GM21381 (cell line): ENCODE results near the gene MIER2.

Experiments
- ATAC-seq: cut with Tn5 transposase; IDR thresholded peaks from one replicate; pipeline ENCODE4 v1.9.1; 2021; ENCODE audit warnings: mild to moderate bottlenecking, moderate library complexity; ENCODE audit not compliant: unreplicated experiment

MIER2 gene

DNA sequence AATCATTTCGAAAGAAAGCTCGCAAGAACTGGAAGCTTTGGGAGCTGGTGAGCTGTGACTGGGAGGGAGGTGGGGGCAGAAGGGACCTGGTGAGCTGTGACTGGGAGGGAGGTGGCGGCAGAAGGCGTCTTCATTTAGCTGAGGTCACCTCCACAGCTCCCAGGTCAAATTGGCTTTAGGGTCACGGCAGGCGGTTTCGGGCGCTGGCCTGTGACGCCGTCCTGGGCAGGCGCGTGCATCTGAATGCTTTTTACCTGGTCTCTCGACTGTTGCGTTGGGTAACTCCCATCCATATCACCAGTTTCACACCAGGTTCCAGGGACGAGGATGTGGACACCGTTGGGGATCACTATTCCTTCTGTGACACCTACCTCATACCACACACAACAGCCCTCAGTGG lies 35.2 kb upstream of the MIER2 start:
- ATAC-seq = no peak

DNA sequence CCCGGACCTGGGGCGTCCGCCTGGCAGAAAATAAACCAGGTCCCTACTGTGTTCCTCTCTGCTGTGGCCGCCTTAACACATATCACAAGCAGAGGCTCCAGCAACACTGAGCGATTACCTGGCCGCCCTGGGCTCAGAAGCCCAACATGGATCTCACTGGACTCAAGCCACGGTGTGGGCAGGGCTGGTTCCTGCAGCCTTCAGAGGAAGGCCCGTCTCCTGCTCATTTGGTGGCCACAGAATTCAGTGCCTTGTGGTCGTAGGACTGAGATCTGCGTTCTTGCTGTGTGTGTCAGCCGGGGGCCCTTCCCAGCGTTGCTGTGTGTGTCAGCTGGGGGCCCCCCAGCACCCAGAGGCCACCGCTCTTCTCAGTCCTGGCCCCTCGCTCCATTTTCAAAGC lies 34.1 kb upstream of the MIER2 start:
- ATAC-seq = no peak

DNA sequence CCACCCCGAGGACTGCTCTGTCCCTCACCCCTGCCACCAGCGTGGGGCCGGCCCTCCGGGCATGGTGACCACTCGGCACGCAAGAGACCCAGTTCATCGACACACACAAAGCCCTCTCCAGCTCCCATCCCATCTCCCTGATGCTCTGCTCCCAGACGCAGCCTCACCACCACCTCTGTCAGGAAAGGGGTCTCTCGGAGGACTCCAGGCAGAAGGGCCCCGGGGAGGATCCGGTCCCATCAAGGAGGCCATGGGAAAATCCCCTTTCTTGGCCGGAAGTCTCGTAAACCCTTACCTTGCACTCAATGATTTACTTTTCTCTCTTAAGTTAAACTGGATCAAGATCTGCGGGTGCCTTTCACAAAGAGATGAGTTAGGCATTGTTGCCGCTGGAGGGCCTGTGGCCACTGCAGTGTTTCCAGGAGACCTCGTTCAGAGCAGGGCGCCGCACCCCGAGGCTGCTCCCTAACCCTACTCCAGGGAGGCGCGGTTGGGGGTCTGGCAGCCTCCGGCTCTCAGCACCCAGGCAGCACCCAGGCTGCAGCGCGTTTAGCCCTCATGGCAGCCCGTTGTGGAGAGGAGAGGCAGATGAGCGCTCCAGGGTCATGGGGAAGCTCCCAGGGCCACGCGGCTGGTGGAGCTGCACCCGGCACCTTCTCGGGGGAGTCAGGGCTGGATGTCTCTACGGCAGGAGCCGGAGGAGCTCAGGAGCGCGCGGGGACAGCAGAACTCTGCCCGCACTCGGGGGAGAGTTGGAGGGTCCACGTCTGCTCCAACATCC lies 33.4 kb upstream of the MIER2 start:
- ATAC-seq = no peak

DNA sequence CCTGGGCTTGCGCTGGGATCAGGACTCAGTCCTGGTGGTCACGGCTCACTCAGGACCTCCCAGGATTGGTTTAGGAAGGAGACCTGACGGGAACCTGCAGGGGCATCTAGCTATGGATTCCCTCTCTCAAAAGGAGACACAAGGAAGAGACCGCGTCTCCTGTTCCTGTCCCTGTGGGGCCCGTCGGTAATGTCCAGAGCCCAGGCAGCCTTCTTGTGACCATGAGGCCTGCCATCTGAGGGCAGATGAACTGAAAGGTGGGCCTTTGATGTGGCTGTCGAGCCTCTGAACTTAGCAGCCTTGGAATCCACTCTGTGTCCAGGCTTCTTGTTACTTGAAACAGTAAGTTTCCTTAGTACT lies 31.5 kb upstream of the MIER2 start:
- ATAC-seq = no peak

DNA sequence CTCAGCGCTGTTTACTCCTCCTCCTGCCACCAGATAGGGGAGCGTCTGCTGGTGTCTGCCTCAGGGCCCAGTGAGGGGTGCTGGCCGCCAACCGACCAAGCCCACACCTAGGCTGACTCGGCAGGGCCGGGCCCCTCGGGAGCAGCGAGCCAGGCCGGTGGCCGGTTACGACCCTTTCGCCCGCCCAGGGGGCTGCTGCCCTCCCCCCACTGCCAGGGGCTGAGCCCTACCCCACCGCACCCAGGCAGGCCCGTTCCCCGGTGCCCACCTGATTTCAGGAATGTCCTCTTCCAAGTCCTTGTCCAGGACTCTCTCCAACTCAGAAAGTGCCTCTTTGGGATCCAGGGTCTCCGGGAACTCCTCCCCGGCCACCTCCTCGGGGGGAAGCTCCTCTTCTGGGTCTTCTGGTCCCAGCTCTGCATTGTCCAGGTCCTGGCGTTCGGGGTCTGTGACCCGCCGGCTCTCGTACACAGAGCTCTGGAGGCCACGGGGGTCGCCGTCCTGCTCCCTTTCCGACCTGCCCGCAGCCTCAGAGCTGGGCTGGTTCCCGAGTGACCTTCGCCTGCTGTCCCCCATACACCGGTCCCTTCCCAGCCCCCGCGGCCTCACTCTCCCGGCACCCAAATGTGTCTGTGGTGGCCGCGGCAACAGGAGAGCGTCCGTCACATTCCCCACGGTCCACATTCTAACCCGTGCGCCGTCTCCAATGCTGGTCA lies 31.0 kb upstream of the MIER2 start:
- ATAC-seq = no peak

DNA sequence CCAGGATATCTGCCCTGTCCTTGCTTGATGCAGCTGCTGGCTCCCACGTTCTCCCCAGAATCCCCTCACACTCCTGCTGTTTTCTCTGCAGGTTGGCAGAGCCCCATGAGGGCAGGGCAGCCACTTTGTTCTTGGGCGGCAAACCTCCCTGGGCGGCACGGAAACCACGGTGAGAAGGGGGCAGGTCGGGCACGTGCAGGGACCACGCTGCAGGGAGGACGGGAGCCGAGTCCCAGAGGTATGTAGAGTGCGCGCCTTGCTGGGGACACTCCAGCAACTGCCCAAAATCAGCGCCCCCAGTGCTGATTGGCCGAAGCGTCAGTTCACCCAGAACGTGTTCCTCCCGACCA lies 30.3 kb upstream of the MIER2 start:
- ATAC-seq = no peak

DNA sequence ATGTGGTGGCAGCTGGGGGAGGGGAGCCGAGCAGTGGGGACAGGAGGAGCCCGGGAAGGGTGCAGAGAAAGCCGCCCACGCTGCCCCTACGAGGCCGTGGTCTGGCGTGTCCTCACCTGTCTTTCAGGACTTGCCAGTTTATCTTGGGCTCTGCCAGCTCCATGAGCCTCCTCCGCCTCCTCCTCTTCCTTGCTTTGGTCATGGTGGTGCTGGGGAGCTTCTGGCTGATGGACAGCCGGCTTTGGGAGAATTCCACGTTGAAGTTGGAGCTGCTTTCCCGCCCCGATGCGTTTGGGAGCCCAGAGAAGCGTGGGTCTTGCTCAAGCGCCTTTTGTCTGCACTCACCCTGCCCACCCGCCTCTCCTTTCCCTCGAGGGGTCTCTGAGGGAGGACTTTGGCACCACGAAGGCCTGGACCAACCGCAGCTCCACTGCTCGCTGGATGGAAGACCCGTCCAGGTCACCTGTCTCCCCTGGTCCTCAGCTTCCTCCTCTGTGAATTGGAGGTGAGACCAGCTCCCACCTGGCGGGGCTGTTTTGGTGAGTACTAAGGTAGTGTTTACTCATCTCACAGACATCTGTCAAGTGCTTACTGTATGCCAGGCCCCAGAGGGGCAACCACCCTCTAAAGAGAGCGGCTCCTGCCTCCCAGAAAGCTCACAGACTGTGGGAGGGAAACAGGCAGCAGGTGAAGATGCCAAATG lies 29.7 kb upstream of the MIER2 start:
- no peak for ATAC-seq

DNA sequence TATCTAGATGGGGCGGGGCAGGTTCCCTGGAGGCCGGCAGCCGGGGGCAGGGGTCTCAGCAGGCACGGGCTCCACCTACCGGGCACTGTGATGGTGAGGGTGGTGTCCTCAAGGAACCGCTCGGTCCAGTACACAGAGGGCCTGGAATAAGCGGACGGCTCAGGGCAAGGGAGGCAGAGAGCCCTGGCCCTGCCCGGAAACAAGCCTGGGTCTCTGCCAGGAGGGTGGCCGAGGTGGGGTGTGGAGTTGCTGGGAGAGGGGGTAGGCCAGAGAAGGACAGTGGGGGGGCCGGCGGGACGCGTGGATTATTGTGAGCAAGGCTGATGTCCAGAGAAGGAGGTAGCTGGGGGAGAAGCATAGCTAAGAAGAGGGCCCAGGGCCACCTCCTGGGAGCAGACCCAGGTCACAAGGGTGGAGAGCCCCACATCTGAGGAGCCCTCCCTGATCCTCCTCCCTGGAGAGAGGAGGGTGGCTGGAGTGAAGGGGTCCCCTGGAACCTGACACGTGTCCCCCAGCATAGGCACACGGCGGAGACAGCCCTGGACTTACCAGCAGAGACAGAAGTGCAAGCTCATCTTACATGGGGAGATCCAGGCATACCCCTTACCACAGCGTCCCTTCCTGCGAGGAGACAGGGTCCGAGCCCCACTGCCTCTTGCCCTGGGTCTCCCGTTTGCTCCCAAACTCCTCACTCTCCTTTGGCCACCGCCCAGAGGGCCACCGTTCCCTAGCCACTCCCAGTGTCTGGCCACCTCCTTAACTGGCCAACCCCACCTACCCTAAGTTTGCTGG lies 29.0 kb upstream of the MIER2 start:
- no peak for ATAC-seq

DNA sequence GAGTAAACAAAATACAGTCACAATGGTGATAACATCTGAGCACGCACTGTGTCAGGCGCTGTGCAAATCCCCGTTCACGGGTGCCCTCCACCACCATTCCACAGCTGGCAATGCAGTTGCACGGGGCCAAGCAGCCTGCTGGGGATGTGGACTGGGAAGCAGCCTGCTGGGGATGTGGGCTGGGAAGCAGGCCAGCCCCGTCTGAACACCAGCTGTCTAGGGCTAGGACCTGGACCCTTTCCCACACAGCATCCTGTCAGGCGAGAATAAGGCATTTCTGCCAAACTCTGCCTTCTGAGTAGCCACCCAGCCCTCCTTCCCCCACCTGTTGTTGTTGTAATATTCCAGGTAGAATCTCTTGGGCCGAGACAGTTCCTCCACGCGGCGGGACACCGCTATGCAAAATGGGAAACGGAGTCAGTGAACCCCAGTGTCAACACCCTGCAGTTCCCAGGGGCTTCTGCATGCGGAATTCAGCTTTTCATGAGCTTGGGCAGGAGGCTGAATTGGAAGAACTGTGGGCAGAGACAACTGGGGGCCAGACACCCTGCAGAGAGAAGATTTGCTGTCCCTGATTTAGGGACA lies 27.8 kb upstream of the MIER2 start:
- ATAC-seq = no peak

DNA sequence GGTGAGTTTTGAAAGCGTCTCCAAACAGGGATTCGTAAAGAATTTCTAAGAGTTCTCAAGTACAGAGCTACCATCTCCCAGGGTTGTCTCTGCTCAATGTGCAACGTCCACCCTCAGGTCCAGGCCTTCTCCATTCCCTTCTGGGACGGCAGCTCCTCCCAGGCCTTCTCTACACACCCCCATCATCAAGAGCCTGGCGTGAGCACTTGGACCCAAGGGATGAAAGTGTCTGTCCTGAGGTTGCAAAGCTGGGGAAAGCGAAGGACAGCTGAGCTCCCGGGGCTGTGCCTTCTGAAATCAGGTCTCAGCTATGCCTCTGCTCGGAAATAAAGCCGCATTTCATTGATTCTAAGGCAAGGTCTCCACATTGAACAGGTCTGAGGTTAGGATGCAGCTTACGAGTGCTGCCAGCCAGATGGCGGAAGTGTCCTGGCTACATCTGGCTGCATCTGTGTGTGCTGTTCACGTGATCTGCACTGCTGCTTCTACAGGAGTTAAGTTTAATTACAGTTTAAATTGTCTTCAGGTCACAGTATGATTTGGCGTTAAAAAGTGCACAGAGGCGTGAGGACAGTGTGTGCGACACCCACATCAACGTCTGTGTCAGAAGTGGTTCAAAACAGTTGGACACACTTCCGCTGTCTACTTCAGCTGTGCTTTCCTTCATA lies 27.0 kb upstream of the MIER2 start:
- ATAC-seq = no peak

DNA sequence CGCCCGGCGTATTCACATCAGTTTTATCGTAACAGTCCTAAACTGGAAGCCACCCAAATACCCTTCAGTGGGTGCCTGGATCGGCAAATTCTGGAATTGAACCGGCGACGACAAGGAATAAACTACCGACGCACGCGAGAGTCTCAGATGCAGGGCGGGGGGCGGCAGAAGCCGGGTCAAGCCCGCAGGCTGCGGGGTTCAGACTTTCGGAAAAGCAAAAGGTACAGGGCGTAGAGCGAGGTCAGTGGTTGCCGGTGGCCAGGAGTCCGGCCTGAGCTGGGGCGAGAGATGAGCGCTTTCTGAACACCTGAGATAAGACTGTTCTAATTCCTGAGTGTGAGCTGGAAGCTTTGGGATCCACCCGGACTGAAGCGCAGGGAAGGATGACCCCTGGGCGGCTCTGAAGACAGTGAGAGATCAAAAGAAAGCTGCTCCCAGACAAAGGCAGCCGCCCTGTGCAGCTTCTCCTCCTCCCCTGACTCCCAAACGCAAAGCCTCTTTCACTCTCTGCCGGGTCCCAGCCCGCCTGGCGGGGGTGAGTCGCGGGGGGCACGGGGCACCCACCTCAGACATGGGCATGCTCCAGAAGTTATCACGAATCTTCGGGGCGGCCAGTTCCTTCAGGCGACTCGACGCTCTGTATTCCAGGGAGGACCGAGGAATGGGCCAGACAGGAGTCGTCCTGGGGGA lies 26.2 kb upstream of the MIER2 start:
- no peak for ATAC-seq

DNA sequence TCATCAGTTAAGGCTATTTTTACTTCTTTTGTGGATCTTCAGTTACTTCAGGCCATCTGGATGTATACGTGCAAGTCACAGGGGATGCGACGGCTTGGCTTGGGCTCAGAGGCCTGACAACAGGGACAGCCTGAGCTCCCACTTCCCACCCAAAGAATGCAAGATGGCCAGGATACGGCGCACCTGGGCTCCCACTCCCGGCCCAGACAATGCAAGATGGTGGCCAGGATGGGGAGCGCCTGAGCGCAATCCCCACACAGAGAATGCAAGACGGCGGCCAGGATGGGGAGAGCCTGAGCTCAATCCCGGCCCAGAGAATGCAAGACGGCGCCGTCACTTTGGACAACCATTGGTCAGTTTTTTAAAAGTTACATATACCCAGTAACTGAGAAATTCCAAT lies 25.3 kb upstream of the MIER2 start:
- no peak for ATAC-seq

DNA sequence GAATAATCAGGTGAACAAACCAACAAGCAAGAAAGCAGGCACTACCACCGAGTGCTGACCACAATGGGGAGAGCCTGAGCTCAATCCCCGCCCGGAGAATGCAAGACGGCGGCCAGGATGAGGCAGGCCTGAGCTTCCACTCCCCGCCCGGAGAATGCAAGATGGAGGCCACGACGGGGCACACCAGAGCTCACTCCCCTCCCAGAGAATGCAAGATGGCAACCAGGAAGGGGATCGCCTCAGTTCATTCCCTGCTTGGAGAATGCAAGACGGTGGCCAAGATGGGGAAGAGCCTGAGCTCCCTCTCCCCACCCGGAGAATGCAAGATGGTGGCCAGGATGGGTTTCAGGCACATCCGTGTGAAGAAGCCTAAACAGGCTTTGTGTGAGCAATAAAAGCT lies 24.7 kb upstream of the MIER2 start:
- no peak for ATAC-seq

DNA sequence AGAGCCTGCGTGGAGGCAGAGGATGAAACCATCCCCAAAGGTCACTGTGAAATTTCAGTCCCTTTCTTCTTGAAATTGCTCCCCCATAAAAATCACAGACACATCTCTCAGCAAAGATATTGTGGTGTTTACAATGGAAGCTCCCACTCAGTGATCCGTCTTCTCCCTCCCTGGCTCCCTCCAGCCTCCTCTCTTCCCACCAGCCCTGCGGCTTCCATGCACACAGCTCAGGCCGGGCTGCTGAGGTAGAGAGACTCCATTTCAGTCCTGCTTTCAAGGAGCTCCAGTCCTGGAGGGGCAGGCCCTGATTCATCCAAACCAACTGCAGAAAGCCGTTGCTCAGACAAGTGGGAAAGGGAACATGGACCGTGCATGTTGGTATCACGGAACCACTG lies 24.0 kb upstream of the MIER2 start:
- ATAC-seq = no peak

DNA sequence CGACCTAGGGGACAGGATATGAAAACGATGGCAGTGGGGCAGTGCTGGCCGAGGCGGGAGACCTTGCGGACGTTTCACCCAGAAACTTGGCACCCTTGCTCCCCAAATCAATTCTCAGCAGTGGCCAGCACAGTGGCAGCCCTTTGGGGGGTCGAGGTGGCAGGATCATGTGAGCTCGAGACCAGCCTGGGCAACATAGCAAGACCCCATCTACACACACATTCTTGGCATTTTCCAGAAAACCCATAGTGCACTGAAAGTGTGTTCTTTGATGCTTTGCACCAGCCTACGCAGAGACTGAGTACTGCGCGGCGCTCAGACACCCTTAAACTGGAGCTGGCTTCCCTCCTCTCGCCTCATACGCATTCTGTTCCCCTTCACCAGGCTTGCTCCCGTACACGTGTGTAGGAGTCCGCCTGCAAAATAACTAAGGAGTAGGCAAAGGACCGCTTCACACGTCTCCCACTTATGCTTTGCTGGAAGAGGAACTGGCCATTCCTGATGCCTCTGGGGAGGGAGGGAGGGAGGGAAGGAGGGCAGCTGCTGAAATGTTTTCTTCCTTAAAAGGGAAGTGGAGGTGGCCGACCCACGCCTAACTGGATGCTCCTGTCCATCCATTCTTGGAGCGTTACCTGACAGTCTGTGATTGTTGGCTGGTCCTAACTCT lies 23.5 kb upstream of the MIER2 start:
- no peak for ATAC-seq

DNA sequence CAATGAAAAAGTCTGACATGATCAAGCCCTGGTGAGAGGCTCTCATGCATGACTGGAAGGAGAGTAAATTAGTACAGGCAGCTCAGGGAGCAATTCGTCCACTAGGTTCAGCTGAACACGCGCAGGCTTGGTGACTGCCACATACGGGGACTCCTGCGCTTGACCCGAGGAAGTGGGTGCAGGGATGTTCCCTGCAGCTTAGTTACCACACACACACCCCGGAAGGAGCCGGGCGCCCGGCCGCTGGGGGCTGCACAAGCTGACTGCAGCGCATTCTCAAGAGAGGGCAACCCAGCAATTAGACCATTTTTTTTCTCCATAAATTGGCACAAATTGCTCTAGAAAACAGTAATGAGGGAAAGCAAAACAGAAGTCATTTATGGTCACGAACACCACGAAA lies 23.0 kb upstream of the MIER2 start:
- ATAC-seq = no peak

DNA sequence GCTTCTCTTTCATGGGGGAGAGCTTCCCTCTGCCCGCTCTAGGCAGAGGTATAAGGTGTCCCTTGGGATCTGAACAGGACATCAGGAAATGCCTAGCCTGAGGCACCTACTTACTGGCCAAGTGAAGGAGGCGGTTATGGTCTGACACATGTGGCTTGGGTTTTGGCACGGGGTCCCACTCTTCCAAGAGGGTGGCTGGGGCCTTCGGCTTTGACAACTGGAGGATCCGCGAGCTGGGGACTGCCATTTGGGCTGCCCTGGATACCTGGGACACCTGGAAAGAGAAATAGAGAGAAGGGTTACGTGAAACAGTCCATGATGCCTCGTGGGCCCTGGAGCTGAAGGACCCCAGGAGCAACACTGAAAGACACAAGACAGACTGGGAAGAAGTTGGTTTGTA lies 22.4 kb upstream of the MIER2 start:
- no peak for ATAC-seq

DNA sequence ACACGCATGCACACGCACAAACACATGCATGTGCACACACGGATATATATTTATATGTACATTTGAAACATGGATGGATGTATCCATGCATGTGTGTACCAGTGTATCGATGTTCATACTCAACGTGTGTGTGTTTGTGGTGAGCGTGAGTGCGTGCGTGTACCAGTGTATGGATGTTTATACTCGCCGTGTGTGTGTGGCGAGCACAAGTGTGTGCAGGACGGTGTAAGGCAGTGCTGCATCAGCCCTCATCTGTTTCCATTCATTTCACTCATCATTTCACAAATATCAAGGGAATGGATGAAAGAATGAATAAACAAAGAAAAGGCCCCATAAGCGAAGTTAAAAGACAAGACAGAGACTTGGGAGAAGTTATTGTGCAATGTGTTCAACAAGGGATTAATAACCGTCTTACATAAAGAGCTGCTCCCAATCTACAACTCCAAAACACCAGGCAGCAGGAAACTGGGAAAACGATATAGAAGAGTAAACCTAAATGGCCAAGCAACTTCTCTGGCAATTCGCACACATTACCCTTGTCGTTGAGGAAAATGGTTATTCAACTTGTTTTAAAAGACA lies 21.7 kb upstream of the MIER2 start:
- no peak for ATAC-seq
